Measurements from ENCODE around the gene DNAJC24. TPM values are rescaled to one million over a fixed set of nuclear protein-coding genes. Genes with fewer than 3 reads are reported as not detected.

Gene DNAJC24
- total and polyA plus RNA-seq, 2 donors from 2014 or later, result 5.7 to 15.2 TPM

DNA sequence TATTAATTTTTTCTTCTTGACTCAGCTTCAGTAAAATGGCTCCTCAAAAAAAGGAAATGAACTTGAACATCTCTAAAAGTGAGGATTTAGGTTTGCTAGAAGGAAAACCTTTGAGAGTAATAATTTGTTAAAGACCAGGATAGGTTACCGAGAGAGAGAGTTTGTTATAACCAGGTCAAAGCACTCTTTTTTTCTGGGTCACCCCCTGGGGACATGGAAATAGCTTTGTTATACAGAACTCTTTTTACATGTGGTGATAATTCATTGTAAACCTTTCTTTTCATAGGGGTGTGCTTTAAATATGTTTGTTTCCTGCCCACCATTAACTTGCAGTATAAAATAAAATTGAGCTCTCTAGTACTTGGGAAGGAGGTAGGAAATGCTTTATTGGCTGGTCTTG, 47.7 kb downstream of the DNAJC24 start:
- H3K4me1 ChIP-seq (ENCODE audit: control insufficient read depth in 2 of 3, insufficient read depth in 2 of 3, low read depth in 1 of 3, low read length in 3 of 3), result no peaks in the 10 kb centered on the region
- no peaks in the 10 kb centered on the region for H3K9me3 ChIP-seq (ENCODE audit: control insufficient read depth in 2 of 3, insufficient read depth in 1 of 3, low read length in 3 of 3)
- no peaks in the 10 kb centered on the region for H3K36me3 ChIP-seq (ENCODE audit: control insufficient read depth in 2 of 3, insufficient read depth in 3 of 3, low read length in 3 of 3)
- TF ChIP-seq, protein P1, sequence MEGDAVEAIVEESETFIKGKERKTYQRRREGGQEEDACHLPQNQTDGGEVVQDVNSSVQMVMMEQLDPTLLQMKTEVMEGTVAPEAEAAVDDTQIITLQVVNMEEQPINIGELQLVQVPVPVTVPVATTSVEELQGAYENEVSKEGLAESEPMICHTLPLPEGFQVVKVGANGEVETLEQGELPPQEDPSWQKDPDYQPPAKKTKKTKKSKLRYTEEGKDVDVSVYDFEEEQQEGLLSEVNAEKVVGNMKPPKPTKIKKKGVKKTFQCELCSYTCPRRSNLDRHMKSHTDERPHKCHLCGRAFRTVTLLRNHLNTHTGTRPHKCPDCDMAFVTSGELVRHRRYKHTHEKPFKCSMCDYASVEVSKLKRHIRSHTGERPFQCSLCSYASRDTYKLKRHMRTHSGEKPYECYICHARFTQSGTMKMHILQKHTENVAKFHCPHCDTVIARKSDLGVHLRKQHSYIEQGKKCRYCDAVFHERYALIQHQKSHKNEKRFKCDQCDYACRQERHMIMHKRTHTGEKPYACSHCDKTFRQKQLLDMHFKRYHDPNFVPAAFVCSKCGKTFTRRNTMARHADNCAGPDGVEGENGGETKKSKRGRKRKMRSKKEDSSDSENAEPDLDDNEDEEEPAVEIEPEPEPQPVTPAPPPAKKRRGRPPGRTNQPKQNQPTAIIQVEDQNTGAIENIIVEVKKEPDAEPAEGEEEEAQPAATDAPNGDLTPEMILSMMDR (IDR thresholded peaks at IDR 0.05; ENCODE audit: borderline replicate concordance, extremely low read depth, insufficient read depth), result no peak
- no peak for FAIRE-seq
- H3K9ac ChIP-seq (ENCODE audit: low read length in 3 of 3), result no peak overlapping the region
- H3K27me3 ChIP-seq (ENCODE audit: control insufficient read depth, insufficient read depth, low read length), result no peaks in the 10 kb centered on the region
- no peak for DNase-seq
- intact Hi-C loops (cut with DNase I), result no loop called here
- H3K4me3 ChIP-seq (ENCODE audit: low read length in 3 of 3), result no peak overlapping the region
- H3K27ac ChIP-seq (ENCODE audit: low read depth in 2 of 2, low read length in 2 of 2), result no peak overlapping the region

DNA sequence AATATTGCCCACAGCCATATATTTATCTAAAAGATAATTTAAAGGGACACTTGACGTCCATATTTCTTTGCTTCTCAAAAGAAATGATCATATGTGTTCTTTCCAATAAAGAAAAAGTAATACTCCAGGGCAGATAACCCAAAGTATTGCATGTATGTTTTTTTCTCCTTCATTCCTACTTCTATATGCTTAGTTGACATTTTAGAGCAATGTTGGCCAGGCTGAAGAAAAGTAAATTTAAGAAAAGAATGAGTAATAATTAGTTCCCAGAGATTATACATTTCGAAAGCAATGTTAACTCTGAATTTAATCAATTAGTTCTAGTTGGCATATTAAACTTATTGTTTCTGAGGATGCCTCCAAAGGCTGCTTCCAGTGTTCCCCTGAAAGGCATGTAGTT, 48.2 kb downstream of the DNAJC24 start:
- Histone ChIP-seq H3K36me3 (ENCODE audit: control insufficient read depth in 2 of 3, insufficient read depth in 3 of 3, low read length in 3 of 3) (no peaks in the 10 kb centered on the region), H3K4me3 (ENCODE audit: low read length in 3 of 3) (no peak overlapping the region), H3K4me1 (ENCODE audit: control insufficient read depth in 2 of 3, insufficient read depth in 2 of 3, low read depth in 1 of 3, low read length in 3 of 3) (no peaks in the 10 kb centered on the region), H3K27ac (ENCODE audit: low read depth in 2 of 2, low read length in 2 of 2) (no peak overlapping the region), H3K9me3 (ENCODE audit: control insufficient read depth in 2 of 3, insufficient read depth in 1 of 3, low read length in 3 of 3) (no peaks in the 10 kb centered on the region), H3K9ac (ENCODE audit: low read length in 3 of 3) (no peak overlapping the region), H3K27me3 (ENCODE audit: control insufficient read depth, insufficient read depth, low read length) (no peaks in the 10 kb centered on the region)
- FAIRE-seq, result no peak
- intact Hi-C loops (cut with DNase I), result no loop called here
- TF ChIP-seq, protein P1 (IDR thresholded peaks at IDR 0.05; ENCODE audit: borderline replicate concordance, extremely low read depth, insufficient read depth), result no peak
- DNase-seq, result no peak

DNA sequence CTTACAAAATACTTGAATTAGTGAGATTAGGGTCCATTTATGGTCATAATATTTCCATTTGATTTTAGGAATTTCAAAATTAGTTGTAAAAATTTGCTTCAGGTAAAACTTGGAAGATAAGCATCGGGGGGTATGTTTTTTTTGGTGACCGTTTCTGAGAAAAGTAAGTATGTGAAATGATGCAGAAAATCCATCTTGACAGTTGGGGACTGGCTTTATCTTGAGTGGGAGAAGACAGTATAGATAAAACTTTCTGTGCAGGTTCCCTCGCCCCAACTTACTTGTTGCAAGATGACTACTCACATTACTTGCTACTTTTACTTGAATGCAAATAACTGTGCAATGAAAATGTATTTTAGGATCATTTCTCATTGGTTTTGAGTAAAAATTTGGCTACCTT, 49.5 kb downstream of the DNAJC24 start:
- no peak for DNase-seq
- no peak for FAIRE-seq
- TF ChIP-seq, protein P1 (IDR thresholded peaks at IDR 0.05; ENCODE audit: borderline replicate concordance, extremely low read depth, insufficient read depth), result no peak
- intact Hi-C loops (cut with DNase I), result no loop called here
- Histone ChIP-seq H3K4me3 (ENCODE audit: low read length in 3 of 3) (no peak overlapping the region), H3K36me3 (ENCODE audit: control insufficient read depth in 2 of 3, insufficient read depth in 3 of 3, low read length in 3 of 3) (no peaks in the 10 kb centered on the region), H3K27me3 (ENCODE audit: control insufficient read depth, insufficient read depth, low read length) (no peaks in the 10 kb centered on the region), H3K4me1 (ENCODE audit: control insufficient read depth in 2 of 3, insufficient read depth in 2 of 3, low read depth in 1 of 3, low read length in 3 of 3) (no peaks in the 10 kb centered on the region), H3K9ac (ENCODE audit: low read length in 3 of 3) (no peak overlapping the region), H3K9me3 (ENCODE audit: control insufficient read depth in 2 of 3, insufficient read depth in 1 of 3, low read length in 3 of 3) (no peaks in the 10 kb centered on the region), H3K27ac (ENCODE audit: low read depth in 2 of 2, low read length in 2 of 2) (no peak overlapping the region)

DNA sequence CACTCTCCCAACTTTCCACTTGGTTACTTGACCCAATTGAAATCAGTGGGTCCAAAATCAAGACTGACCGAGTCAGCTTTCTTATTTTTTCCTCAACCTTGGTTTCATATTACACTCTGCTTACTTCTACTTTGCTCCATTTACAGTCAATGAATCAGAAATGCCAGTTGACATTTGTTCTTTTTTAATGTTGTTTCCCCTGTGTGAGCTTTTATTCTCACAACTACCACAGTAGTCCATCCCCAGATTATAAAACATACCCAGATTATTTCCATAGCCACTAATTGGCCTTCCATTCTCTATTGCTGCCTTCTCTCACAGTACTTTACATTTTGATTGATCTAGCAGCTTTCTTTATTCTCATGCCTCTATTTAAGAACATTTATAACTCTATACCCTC, 50.0 kb downstream of the DNAJC24 start:
- Histone ChIP-seq H3K4me1 (ENCODE audit: control insufficient read depth in 2 of 3, insufficient read depth in 2 of 3, low read depth in 1 of 3, low read length in 3 of 3) (no peaks in the 10 kb centered on the region), H3K9me3 (ENCODE audit: control insufficient read depth in 2 of 3, insufficient read depth in 1 of 3, low read length in 3 of 3) (no peaks in the 10 kb centered on the region), H3K27me3 (ENCODE audit: control insufficient read depth, insufficient read depth, low read length) (no peaks in the 10 kb centered on the region), H3K4me3 (ENCODE audit: low read length in 3 of 3) (no peak overlapping the region), H3K27ac (ENCODE audit: low read depth in 2 of 2, low read length in 2 of 2) (no peak overlapping the region), H3K9ac (ENCODE audit: low read length in 3 of 3) (no peak overlapping the region), H3K36me3 (ENCODE audit: control insufficient read depth in 2 of 3, insufficient read depth in 3 of 3, low read length in 3 of 3) (no peaks in the 10 kb centered on the region)
- intact Hi-C loops (cut with DNase I), result no loop called here
- FAIRE-seq (no peak), DNase-seq (peak in 1 of 5 donors; percentile 2)
- TF ChIP-seq, protein P1 (IDR thresholded peaks at IDR 0.05; ENCODE audit: borderline replicate concordance, extremely low read depth, insufficient read depth), result no peak

Data from kidney (tissue), 14 donors.